ENCODE results near the gene SNRK. TPM values are rescaled to one million over a fixed set of nuclear protein-coding genes. Genes with fewer than 3 reads are reported as not detected.

SNRK gene
- total and polyA plus RNA-seq, 2 experiments from 2014 or later, result 10.7 to 25.3 TPM

GRCh38 chr3:43343185-43343584 is 56.8 kb downstream of the SNRK start:
- H3K9me2 ChIP-seq (replicated peaks; ENCODE audit: insufficient read depth), result no peaks in the 10 kb centered on the region
- H3K4me3 ChIP-seq, result no peak overlapping the region
- no peaks in the 10 kb centered on the region for H3K4me1 ChIP-seq (ENCODE audit: insufficient read depth)
- TF ChIP-seq CTCF (IDR thresholded peaks at IDR 0.05; ENCODE audit: poor library complexity) (no peak), EZH2phosphoT487 (IDR thresholded peaks at IDR 0.05; ENCODE audit: low read depth, severe bottlenecking, unreplicated experiment) (no peak), EZH2 (IDR thresholded peaks at IDR 0.05; ENCODE audit: borderline replicate concordance) (no peak)
- H3K36me3 ChIP-seq (replicated peaks; ENCODE audit: insufficient read depth, low read depth), result peaks cover 10% of the 10 kb centered on the region
- peaks cover 11% of the 10 kb centered on the region for H3K9me3 ChIP-seq (ENCODE audit: low read depth)
- no peaks in the 10 kb centered on the region for H3K79me2 ChIP-seq
- H3K27ac ChIP-seq, result no peak overlapping the region
- no peaks in the 10 kb centered on the region for H3K27me3 ChIP-seq
- DNase-seq (ENCODE audit: low spot score), result no peak
- H2AFZ ChIP-seq, result no peak overlapping the region
- WGBS (ENCODE audit: low lambda C conversion rate, missing lambda C conversion rate), result 83% methylated on average over 4 of the region's 4 CpGs
- no peak overlapping the region for H3K4me2 ChIP-seq
- no peaks in the 10 kb centered on the region for H4K20me1 ChIP-seq (ENCODE audit: insufficient read depth, poor library complexity, severe bottlenecking)

GRCh38 chr3:43343815-43344214 is 57.5 kb downstream of the SNRK start:
- no peak overlapping the region for H3K27ac ChIP-seq
- TF ChIP-seq EZH2 (IDR thresholded peaks at IDR 0.05; ENCODE audit: borderline replicate concordance) (no peak), CTCF (IDR thresholded peaks at IDR 0.05; ENCODE audit: poor library complexity) (no peak), EZH2phosphoT487 (IDR thresholded peaks at IDR 0.05; ENCODE audit: low read depth, severe bottlenecking, unreplicated experiment) (no peak)
- peaks cover 5% of the 10 kb centered on the region for H3K9me3 ChIP-seq (ENCODE audit: low read depth)
- H3K4me1 ChIP-seq (ENCODE audit: insufficient read depth), result no peaks in the 10 kb centered on the region
- H3K36me3 ChIP-seq (replicated peaks; ENCODE audit: insufficient read depth, low read depth), result peaks cover 4% of the 10 kb centered on the region
- 85% methylated on average over 3 of the region's 3 CpGs for WGBS (ENCODE audit: low lambda C conversion rate, missing lambda C conversion rate)
- no peak overlapping the region for H2AFZ ChIP-seq
- H3K4me3 ChIP-seq, result no peak overlapping the region
- no peaks in the 10 kb centered on the region for H3K27me3 ChIP-seq
- H3K79me2 ChIP-seq, result no peaks in the 10 kb centered on the region
- no peaks in the 10 kb centered on the region for H3K9me2 ChIP-seq (replicated peaks; ENCODE audit: insufficient read depth)
- no peak for DNase-seq (ENCODE audit: low spot score)
- H4K20me1 ChIP-seq (ENCODE audit: insufficient read depth, poor library complexity, severe bottlenecking), result no peaks in the 10 kb centered on the region
- H3K4me2 ChIP-seq, result no peak overlapping the region

GRCh38 chr3:43344520-43344919 is 58.2 kb downstream of the SNRK start:
- no peak for TF ChIP-seq CTCF (IDR thresholded peaks at IDR 0.05; ENCODE audit: poor library complexity)
- no peak for TF ChIP-seq EZH2 (IDR thresholded peaks at IDR 0.05; ENCODE audit: borderline replicate concordance)
- no peak for TF ChIP-seq EZH2phosphoT487 (IDR thresholded peaks at IDR 0.05; ENCODE audit: low read depth, severe bottlenecking, unreplicated experiment)
- Histone ChIP-seq H3K27me3 (no peaks in the 10 kb centered on the region), H3K9me3 (ENCODE audit: low read depth) (no peaks in the 10 kb centered on the region), H3K4me2 (no peak overlapping the region), H4K20me1 (ENCODE audit: insufficient read depth, poor library complexity, severe bottlenecking) (no peaks in the 10 kb centered on the region), H3K79me2 (no peaks in the 10 kb centered on the region), H3K4me3 (no peak overlapping the region), H3K4me1 (ENCODE audit: insufficient read depth) (no peaks in the 10 kb centered on the region), H3K27ac (no peak overlapping the region), H2AFZ (no peak overlapping the region), H3K9me2 (replicated peaks; ENCODE audit: insufficient read depth) (no peaks in the 10 kb centered on the region), H3K36me3 (replicated peaks; ENCODE audit: insufficient read depth, low read depth) (peaks cover 4% of the 10 kb centered on the region)
- WGBS (ENCODE audit: low lambda C conversion rate, missing lambda C conversion rate), result 92% methylated on average over 3 of the region's 3 CpGs
- no peak for DNase-seq (ENCODE audit: low spot score)

GRCh38 chr3:43345246-43345645 is 58.9 kb downstream of the SNRK start:
- TF ChIP-seq EZH2 (IDR thresholded peaks at IDR 0.05; ENCODE audit: borderline replicate concordance) (no peak), EZH2phosphoT487 (IDR thresholded peaks at IDR 0.05; ENCODE audit: low read depth, severe bottlenecking, unreplicated experiment) (no peak), CTCF (IDR thresholded peaks at IDR 0.05; ENCODE audit: poor library complexity) (no peak)
- Histone ChIP-seq H3K9me3 (ENCODE audit: low read depth) (no peaks in the 10 kb centered on the region), H3K27me3 (no peaks in the 10 kb centered on the region), H3K9me2 (replicated peaks; ENCODE audit: insufficient read depth) (no peaks in the 10 kb centered on the region), H2AFZ (no peak overlapping the region), H3K4me2 (no peak overlapping the region), H3K4me1 (ENCODE audit: insufficient read depth) (no peaks in the 10 kb centered on the region), H3K36me3 (replicated peaks; ENCODE audit: insufficient read depth, low read depth) (peaks cover 4% of the 10 kb centered on the region), H3K27ac (no peak overlapping the region), H4K20me1 (ENCODE audit: insufficient read depth, poor library complexity, severe bottlenecking) (no peaks in the 10 kb centered on the region), H3K4me3 (no peak overlapping the region), H3K79me2 (no peaks in the 10 kb centered on the region)
- 97% methylated on average over 4 of the region's 4 CpGs for WGBS (ENCODE audit: low lambda C conversion rate, missing lambda C conversion rate)
- DNase-seq (ENCODE audit: low spot score), result no peak
